Esophagus muscularis mucosa (tissue), 3 donors: ENCODE data around the gene TBC1D5.

ENCODE experiments used
- POLR2AphosphoS5 ChIP-seq, 2 donors: sonication (generic); formaldehyde crosslinking; IDR thresholded peaks; one replicate each; pipeline ENCODE4 v1.6.1; 2017; ENCODE audit warnings: antibody characterized with exemption in 2 of 2
- TF ChIP-seq, protein P1 (sequence below), 3 experiments: fragments of 200-600 bp in 2 of 3; fragments of 450-650 bp in 1 of 3; sonication (generic) in 2 of 3; IDR thresholded peaks; one replicate each; pipeline ENCODE4 v1.5.1; 2017 to 2019; ENCODE audit warnings: antibody characterized with exemption in 3 of 3, mild to moderate bottlenecking in 2 of 3, moderate library complexity in 1 of 3

DNA sequence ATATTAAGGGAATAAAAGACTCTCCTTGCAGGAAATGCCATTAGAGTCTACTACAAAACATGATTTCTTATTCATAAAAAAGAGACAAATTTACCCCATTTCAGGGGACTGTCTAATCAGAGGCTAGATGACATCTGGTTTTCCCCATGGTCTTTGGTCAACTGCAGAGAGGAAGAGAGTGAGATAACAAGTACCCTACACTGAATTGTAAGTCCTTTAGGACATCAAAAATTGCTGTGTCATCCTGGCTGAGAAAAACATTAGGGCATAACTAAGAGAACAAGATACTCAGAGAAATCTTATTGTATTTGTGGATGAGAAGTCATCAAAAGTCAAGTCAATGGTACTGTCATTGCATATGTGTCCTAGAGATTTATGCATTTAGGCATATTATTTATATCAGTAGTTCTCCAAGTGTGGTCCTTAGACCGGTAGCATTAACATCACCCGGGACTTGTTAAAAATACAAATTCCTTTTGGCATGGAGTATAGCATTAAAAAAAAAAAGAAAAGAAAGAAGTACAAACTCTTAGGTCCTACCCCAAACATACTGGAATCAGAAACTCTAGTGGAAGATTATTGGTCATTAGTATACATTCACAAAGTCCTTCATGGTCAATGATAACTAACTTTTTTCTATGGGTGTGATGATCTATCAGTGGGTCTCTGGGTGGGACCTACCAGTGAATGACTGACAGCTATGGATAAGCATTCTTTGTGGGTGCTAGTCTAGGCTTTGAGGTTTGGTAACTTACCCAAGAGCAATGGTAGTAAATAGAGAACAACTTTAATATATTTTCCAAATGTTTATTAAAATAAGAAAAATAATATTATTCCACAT lies 29.0 kb upstream of the TBC1D5 start:
- no peak for TF ChIP-seq POLR2AphosphoS5 (IDR thresholded peaks at IDR 0.05)
- TF ChIP-seq, protein P1, sequence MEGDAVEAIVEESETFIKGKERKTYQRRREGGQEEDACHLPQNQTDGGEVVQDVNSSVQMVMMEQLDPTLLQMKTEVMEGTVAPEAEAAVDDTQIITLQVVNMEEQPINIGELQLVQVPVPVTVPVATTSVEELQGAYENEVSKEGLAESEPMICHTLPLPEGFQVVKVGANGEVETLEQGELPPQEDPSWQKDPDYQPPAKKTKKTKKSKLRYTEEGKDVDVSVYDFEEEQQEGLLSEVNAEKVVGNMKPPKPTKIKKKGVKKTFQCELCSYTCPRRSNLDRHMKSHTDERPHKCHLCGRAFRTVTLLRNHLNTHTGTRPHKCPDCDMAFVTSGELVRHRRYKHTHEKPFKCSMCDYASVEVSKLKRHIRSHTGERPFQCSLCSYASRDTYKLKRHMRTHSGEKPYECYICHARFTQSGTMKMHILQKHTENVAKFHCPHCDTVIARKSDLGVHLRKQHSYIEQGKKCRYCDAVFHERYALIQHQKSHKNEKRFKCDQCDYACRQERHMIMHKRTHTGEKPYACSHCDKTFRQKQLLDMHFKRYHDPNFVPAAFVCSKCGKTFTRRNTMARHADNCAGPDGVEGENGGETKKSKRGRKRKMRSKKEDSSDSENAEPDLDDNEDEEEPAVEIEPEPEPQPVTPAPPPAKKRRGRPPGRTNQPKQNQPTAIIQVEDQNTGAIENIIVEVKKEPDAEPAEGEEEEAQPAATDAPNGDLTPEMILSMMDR (IDR thresholded peaks at IDR 0.05): no peak
